IMR-90 (cell line): ENCODE measurements around the gene EYS. TPM values are rescaled to one million over a fixed set of nuclear protein-coding genes. Genes with fewer than 3 reads are reported as not detected.
A peak's percentile ranks its signal among the peaks of the same experiment; 100 is the strongest.

Experiments
- ATAC-seq: fragments of 200-7000 bp; cut with Tn5 transposase; 2 replicates; pipeline ENCODE4 v1.9.1; 2020; ENCODE audit warnings: low read depth, mild to moderate bottlenecking, moderate library complexity
- BruUV-seq: library from RNA; stranded (reverse); fragments of 400-500 nt; replicated peaks from 2 replicates; lab custom pipeline; 2021; lab: Mats Ljungman, UMichigan
- CTCF ChIA-PET: fragments of 300-600 bp; formaldehyde crosslinking; extraction: SDS; loops from one replicate; lab custom pipeline; 2021; ENCODE audit warnings: antibody characterized with exemption; lab: Yijun Ruan, JAX
- POLR2A ChIA-PET: fragments of 300-600 bp; sonication (Branson Sonifier 250); formaldehyde crosslinking; loops from one replicate; lab custom pipeline; 2022; ENCODE audit warnings: antibody characterized with exemption; ENCODE audit not compliant: unreplicated experiment; lab: Charles Lee
- DNase-seq: peaks from one replicate; pipeline ENCODE4 v3.0.0; 2013
- H2AFZ ChIP-seq: replicated peaks from 2 replicates; pipeline ENCODE3; 2013; ENCODE audit warnings: low read length, mild to moderate bottlenecking; ENCODE audit not compliant: poor library complexity
- H2AK5ac ChIP-seq: 2 replicates; pipeline ENCODE4 v1.6.1; 2013; ENCODE audit warnings: low read depth, low read length, inconsistent platforms
- H2AK9ac ChIP-seq: replicated peaks from 2 replicates; pipeline ENCODE3; 2013; ENCODE audit warnings: mild to moderate bottlenecking, low read depth, low read length, moderate library complexity; ENCODE audit not compliant: poor library complexity
- H2BK120ac ChIP-seq: 2 replicates; pipeline ENCODE4 v1.6.1; 2013; ENCODE audit warnings: low read depth, low read length, inconsistent platforms
- H2BK15ac ChIP-seq: 3 replicates; pipeline ENCODE4 v1.6.1; 2013; ENCODE audit warnings: low read depth, low read length, inconsistent platforms
- H2BK20ac ChIP-seq: 2 replicates; pipeline ENCODE4 v1.6.1; 2013; ENCODE audit warnings: low read depth, mild to moderate bottlenecking, inconsistent platforms, low read length, moderate library complexity
- H2BK5ac ChIP-seq: 2 replicates; pipeline ENCODE4 v1.6.1; 2013; ENCODE audit warnings: mild to moderate bottlenecking, low read depth, low read length, inconsistent platforms; ENCODE audit not compliant: poor library complexity, severe bottlenecking
- H3K14ac ChIP-seq: replicated peaks from 2 replicates; pipeline ENCODE4 v1.6.1; 2013; ENCODE audit warnings: low read depth, low read length, inconsistent platforms
- H3K18ac ChIP-seq: 2 replicates; pipeline ENCODE4 v1.6.1; 2013; ENCODE audit warnings: low read depth, low read length, control low read depth
- H3K23ac ChIP-seq: 2 replicates; pipeline ENCODE4 v1.6.1; 2013; ENCODE audit warnings: low read depth, low read length, inconsistent platforms
- H3K27ac ChIP-seq: 2 replicates; pipeline ENCODE4 v1.5.1; 2013; ENCODE audit warnings: mild to moderate bottlenecking, control low read depth, low read length; ENCODE audit not compliant: insufficient read depth
- H3K27me3 ChIP-seq: 2 replicates; pipeline ENCODE4 v1.6.1; 2013; ENCODE audit warnings: low read length; ENCODE audit not compliant: control insufficient read depth, insufficient read depth
- H3K36me3 ChIP-seq: 2 replicates; pipeline ENCODE4 v1.6.1; 2013; ENCODE audit warnings: low read length, mixed read lengths; ENCODE audit not compliant: control insufficient read depth, insufficient read depth
- H3K4ac ChIP-seq: 2 replicates; pipeline ENCODE4 v1.6.1; 2013; ENCODE audit warnings: low read depth, low read length, inconsistent platforms
- H3K4me1 ChIP-seq: 2 replicates; pipeline ENCODE4 v1.6.1; 2013; ENCODE audit warnings: low read length, mixed read lengths; ENCODE audit not compliant: control insufficient read depth, insufficient read depth
- H3K4me2 ChIP-seq: 2 replicates; pipeline ENCODE4 v1.6.1; 2013; ENCODE audit warnings: low read depth, mild to moderate bottlenecking, control low read depth, low read length, moderate library complexity
- H3K4me3 ChIP-seq: 2 replicates; pipeline ENCODE4 v1.5.1; 2013; ENCODE audit warnings: low read depth, mild to moderate bottlenecking, control low read depth, low read length, moderate library complexity; ENCODE audit not compliant: insufficient read depth
- H3K56ac ChIP-seq: 2 replicates; pipeline ENCODE4 v1.6.1; 2013; ENCODE audit warnings: low read length, inconsistent platforms; ENCODE audit not compliant: insufficient read depth; ENCODE audit errors: extremely low read depth
- H3K79me1 ChIP-seq, 2 experiments: 2 replicates each; pipeline ENCODE4 v1.6.1; 2013; ENCODE audit warnings: low read length in 2 of 2, inconsistent platforms in 1 of 2, low read depth in 1 of 2
- H3K9ac ChIP-seq: 2 replicates; pipeline ENCODE4 v1.6.1; 2013; ENCODE audit warnings: low read depth, low read length, control low read depth
- H3K9me1 ChIP-seq: 2 replicates; pipeline ENCODE4 v1.6.1; 2013; ENCODE audit warnings: low read length, inconsistent platforms; ENCODE audit not compliant: insufficient read depth
- H3K9me3 ChIP-seq: 2 replicates; pipeline ENCODE4 v1.6.1; 2013; ENCODE audit warnings: low read length; ENCODE audit not compliant: control insufficient read depth, insufficient read depth
- H4K20me1 ChIP-seq: 2 replicates; pipeline ENCODE4 v1.6.1; 2013; ENCODE audit warnings: low read length, inconsistent platforms; ENCODE audit not compliant: insufficient read depth
- H4K5ac ChIP-seq: 2 replicates; pipeline ENCODE4 v1.6.1; 2013; ENCODE audit warnings: mild to moderate bottlenecking, low read depth, low read length, control low read depth
- H4K8ac ChIP-seq, 2 experiments: 2 replicates each; pipeline ENCODE4 v1.6.1; 2013; ENCODE audit warnings: low read depth in 2 of 2, low read length in 2 of 2, control low read depth in 1 of 2, inconsistent platforms in 1 of 2
- H4K91ac ChIP-seq: 2 replicates; pipeline ENCODE4 v1.6.1; 2013; ENCODE audit warnings: low read depth, low read length, inconsistent platforms; ENCODE audit not compliant: insufficient read depth
- BHLHE40 ChIP-seq: fragments of 150-350 bp; IDR thresholded peaks from 2 replicates; pipeline ENCODE4 v1.6.1; 2016; ENCODE audit warnings: mild to moderate bottlenecking, low read depth, low read length
- CEBPB ChIP-seq: IDR thresholded peaks from 2 replicates; pipeline ENCODE4 v1.6.1; 2012; ENCODE audit warnings: low read depth, low read length, improper control_type of control experiment
- CHD1 ChIP-seq: IDR thresholded peaks from 2 replicates; pipeline ENCODE4 v1.6.1; 2012; ENCODE audit warnings: low read depth, low read length, improper control_type of control experiment
- FOS ChIP-seq: fragments of 150-350 bp; IDR thresholded peaks from 2 replicates; pipeline ENCODE4 v1.6.1; 2016; ENCODE audit warnings: low read depth, low read length
- MAFK ChIP-seq: IDR thresholded peaks from 2 replicates; pipeline ENCODE4 v1.6.1; 2012; ENCODE audit warnings: low read depth, low read length, improper control_type of control experiment
- MAZ ChIP-seq: IDR thresholded peaks from 2 replicates; pipeline ENCODE4 v1.6.1; 2012; ENCODE audit warnings: low read depth, mild to moderate bottlenecking, low read length, improper control_type of control experiment, moderate library complexity, borderline replicate concordance
- MXI1 ChIP-seq: IDR thresholded peaks from 2 replicates; pipeline ENCODE4 v1.6.1; 2012; ENCODE audit warnings: low read depth, mild to moderate bottlenecking, low read length, moderate library complexity, borderline replicate concordance
- NFE2L2 ChIP-seq: fragments of 150-350 bp; IDR thresholded peaks from 2 replicates; pipeline ENCODE4 v1.6.1; 2016; ENCODE audit warnings: low read depth, mild to moderate bottlenecking, low read length
- RAD21 ChIP-seq: IDR thresholded peaks from 2 replicates; pipeline ENCODE4 v1.6.1; 2012; ENCODE audit warnings: low read length, improper control_type of control experiment
- RCOR1 ChIP-seq: IDR thresholded peaks from 2 replicates; pipeline ENCODE4 v1.6.1; 2012; ENCODE audit warnings: mild to moderate bottlenecking, low read length, improper control_type of control experiment; ENCODE audit not compliant: insufficient replicate concordance
- RFX5 ChIP-seq: IDR thresholded peaks from 2 replicates; pipeline ENCODE4 v1.8.0; 2012; ENCODE audit warnings: low read depth, mild to moderate bottlenecking, low read length, moderate library complexity
- SMC3 ChIP-seq: fragments of 150-350 bp; IDR thresholded peaks from 2 replicates; pipeline ENCODE4 v1.6.1; 2016; ENCODE audit warnings: low read depth, mild to moderate bottlenecking, antibody characterized with exemption, low read length, moderate library complexity
- WGBS, 2 experiments: methylation state at CpG; one replicate each; pipeline versions ENCODE4 v1.1.5 to v1.1.7; 2013; ENCODE audit warnings: missing lambda C conversion rate in 2 of 2; ENCODE audit not compliant: insufficient read length in 1 of 2; ENCODE audit errors: extremely low coverage in 2 of 2; 5-methylcytosine and 5-hydroxymethylcytosine counted together
- dilution Hi-C: fragments of 300-500 bp; cut with HindIII; formaldehyde crosslinking; loops from one replicate; pipeline ENCODE4 v1.14.3; 2018; ENCODE audit warnings: low sequenced_read_pairs; ENCODE audit not compliant: unreplicated experiment
- in situ Hi-C: fragments of 300-500 bp; cut with MboI; formaldehyde crosslinking; loops from 3 replicates; pipeline ENCODE4 v1.14.3; 2019; ENCODE audit warnings: low sequenced_read_pairs, inconsistent platforms, mixed read lengths
- intact Hi-C: fragments of 100-400 bp; cut with micrococcal nuclease; formaldehyde crosslinking; loops from 2 replicates; pipeline ENCODE4 v1.10.0; 2022
- polyA plus RNA-seq, 3 experiments: library from polyadenylated mRNA; depleted of rRNA; stranded (reverse); fragments of >200 nt; gene quantifications; 2 replicates each; pipeline ENCODE4 v1.2.3, GENCODE V29; 2012; ENCODE audit warnings: low replicate concordance in 1 of 3
- total RNA-seq: library from RNA; depleted of rRNA; stranded (reverse); fragments of >200 nt; gene quantifications from 2 replicates; pipeline ENCODE4 v1.2.3, GENCODE V29; 2012
- TF ChIP-seq, protein P1 (sequence below): fragments of 150-350 bp; IDR thresholded peaks from 2 replicates; pipeline ENCODE4 v1.6.1; 2016; ENCODE audit warnings: low read depth, mild to moderate bottlenecking, low read length, moderate library complexity, borderline replicate concordance
- TF ChIP-seq, protein P2 (sequence below): fragments of 150-350 bp; IDR thresholded peaks from 2 replicates; pipeline ENCODE4 v1.6.1; 2017; ENCODE audit warnings: mild to moderate bottlenecking, antibody characterized with exemption, low read length, low read depth
- TF ChIP-seq, protein P3 (sequence below): conservative IDR thresholded peaks from 2 replicates; pipeline ENCODE4 v1.5.1; 2012; ENCODE audit warnings: mild to moderate bottlenecking, low read depth, low read length, improper control_type of control experiment

Gene EYS
- total and polyA plus RNA-seq, 2 of the 4 experiments (the other 2 are of a cell fraction) = under 0.01 TPM; not detected in 1

DNA sequence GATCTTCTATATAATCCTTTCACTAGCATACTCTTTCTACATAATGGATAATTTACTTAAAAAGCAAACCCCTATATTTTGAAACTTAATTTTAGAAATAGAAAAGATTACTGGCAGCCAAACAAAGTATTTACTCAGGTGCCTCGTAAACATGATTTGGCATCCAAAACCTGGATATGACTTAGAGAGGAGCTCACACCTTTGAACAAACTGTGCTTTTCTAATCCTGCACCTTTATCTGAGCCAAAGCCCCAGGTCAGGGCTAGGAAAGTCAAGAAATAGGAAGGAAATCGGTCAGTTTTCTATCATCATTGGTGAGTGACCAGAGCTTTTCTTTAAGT lies 1900.5 kb downstream of the EYS start:
- TF ChIP-seq MAZ (no peak), MAFK (no peak), SMC3 (no peak), BHLHE40 (no peak), MXI1 (no peak), RAD21 (no peak), FOS (no peak), CHD1 (no peak), RCOR1 (no peak), RFX5 (no peak), CEBPB (no peak), NFE2L2 (no peak)
- TF ChIP-seq, protein P1, sequence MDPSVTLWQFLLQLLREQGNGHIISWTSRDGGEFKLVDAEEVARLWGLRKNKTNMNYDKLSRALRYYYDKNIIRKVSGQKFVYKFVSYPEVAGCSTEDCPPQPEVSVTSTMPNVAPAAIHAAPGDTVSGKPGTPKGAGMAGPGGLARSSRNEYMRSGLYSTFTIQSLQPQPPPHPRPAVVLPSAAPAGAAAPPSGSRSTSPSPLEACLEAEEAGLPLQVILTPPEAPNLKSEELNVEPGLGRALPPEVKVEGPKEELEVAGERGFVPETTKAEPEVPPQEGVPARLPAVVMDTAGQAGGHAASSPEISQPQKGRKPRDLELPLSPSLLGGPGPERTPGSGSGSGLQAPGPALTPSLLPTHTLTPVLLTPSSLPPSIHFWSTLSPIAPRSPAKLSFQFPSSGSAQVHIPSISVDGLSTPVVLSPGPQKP = no peak
- TF ChIP-seq, protein P2, sequence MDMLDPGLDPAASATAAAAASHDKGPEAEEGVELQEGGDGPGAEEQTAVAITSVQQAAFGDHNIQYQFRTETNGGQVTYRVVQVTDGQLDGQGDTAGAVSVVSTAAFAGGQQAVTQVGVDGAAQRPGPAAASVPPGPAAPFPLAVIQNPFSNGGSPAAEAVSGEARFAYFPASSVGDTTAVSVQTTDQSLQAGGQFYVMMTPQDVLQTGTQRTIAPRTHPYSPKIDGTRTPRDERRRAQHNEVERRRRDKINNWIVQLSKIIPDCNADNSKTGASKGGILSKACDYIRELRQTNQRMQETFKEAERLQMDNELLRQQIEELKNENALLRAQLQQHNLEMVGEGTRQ = no peak
- TF ChIP-seq, protein P3, sequence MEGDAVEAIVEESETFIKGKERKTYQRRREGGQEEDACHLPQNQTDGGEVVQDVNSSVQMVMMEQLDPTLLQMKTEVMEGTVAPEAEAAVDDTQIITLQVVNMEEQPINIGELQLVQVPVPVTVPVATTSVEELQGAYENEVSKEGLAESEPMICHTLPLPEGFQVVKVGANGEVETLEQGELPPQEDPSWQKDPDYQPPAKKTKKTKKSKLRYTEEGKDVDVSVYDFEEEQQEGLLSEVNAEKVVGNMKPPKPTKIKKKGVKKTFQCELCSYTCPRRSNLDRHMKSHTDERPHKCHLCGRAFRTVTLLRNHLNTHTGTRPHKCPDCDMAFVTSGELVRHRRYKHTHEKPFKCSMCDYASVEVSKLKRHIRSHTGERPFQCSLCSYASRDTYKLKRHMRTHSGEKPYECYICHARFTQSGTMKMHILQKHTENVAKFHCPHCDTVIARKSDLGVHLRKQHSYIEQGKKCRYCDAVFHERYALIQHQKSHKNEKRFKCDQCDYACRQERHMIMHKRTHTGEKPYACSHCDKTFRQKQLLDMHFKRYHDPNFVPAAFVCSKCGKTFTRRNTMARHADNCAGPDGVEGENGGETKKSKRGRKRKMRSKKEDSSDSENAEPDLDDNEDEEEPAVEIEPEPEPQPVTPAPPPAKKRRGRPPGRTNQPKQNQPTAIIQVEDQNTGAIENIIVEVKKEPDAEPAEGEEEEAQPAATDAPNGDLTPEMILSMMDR = no peak
- dilution Hi-C loops (no loop called here), intact Hi-C loops (no loop called here), in situ Hi-C loops (no loop called here)
- Histone ChIP-seq H2BK5ac (peak overlapping the region; percentile 99), H3K4me3 (no peak overlapping the region), H3K4me2 (peak overlapping the region; percentile 53; the same call in 1 of the 2 replicates), H3K9me1 (peaks cover 3% of the 10 kb centered on the region), H3K4me1 (peaks cover 15% of the 10 kb centered on the region), H3K9me3 (no peaks in the 10 kb centered on the region), H4K91ac (peak overlapping the region; percentile 87), H3K14ac (peak overlapping the region; percentile 40; the same call in 1 of the 2 replicates), H3K56ac (peak overlapping the region; percentile 85), H2AK5ac (peak overlapping the region; percentile 54; the same call in 1 of the 2 replicates), H2BK120ac (peak overlapping the region; percentile 89), H3K36me3 (no peaks in the 10 kb centered on the region), H2BK20ac (peak overlapping the region; percentile 65), H4K20me1 (no peaks in the 10 kb centered on the region), H4K8ac (peak overlapping the region; percentile 67 to 91), H3K4ac (peak overlapping the region; percentile 62), H3K27ac (peak overlapping the region; percentile 83), H3K23ac (no peak overlapping the region), H2BK15ac (peak overlapping the region; percentile 77; the same call in 1 of the 3 replicates), H3K9ac (peak overlapping the region; percentile 57; the same call in 1 of the 2 replicates), H4K5ac (peak overlapping the region; percentile 98), H2AK9ac (no peak overlapping the region), H3K79me1 (no peaks in the 10 kb centered on the region), H2AFZ (no peak overlapping the region), H3K18ac (peak overlapping the region; percentile 99), H3K27me3 (no peaks in the 10 kb centered on the region)
- POLR2A ChIA-PET = interaction anchor here (0.5 kb wide), 1 partner anchor 884 kb away, joined by 4 read pairs; no protein-coding TSS in a partner anchor
- no TSS peak for BruUV-seq
- WGBS, 2 experiments = 60% methylated on average over 2 of the region's 2 CpGs; no CpG with 5 or more reads in 1 of the 2 experiments
- no peak for ATAC-seq
- CTCF ChIA-PET = interaction anchor here (0.7 to 2.6 kb wide), 4 partner anchors 9 to 489 kb away, joined by 3 to 8 read pairs (median 4); no protein-coding TSS in a partner anchor
- DNase-seq = no peak
